Neural cell (in vitro differentiated cells): ENCODE measurements around the gene RPRD1A. TPM values are rescaled to one million over a fixed set of nuclear protein-coding genes. Genes with fewer than 3 reads are reported as not detected.

Experiments
- H2AFZ ChIP-seq: fragments of 200-600, 300-800 bp; sonication (generic), shearing (Covaris generic); 2 replicates; pipeline ENCODE4 v1.6.0; 2014; ENCODE audit warnings: low read depth, mild to moderate bottlenecking, antibody characterized with exemption, low read length, moderate library complexity
- H3F3A ChIP-seq: fragments of 200-600 bp; shearing (Covaris generic); 2 replicates; pipeline ENCODE4 v1.6.1; 2016; ENCODE audit warnings: mild to moderate bottlenecking, moderate library complexity, mixed read lengths, antibody characterized with exemption, low read length; ENCODE audit not compliant: insufficient read depth, poor library complexity, severe bottlenecking
- H3K27ac ChIP-seq: fragments of 200-600, 300-800 bp; sonication (generic), shearing (Covaris generic); 2 replicates; pipeline ENCODE4 v1.5.1; 2014; ENCODE audit warnings: mild to moderate bottlenecking, low read length, moderate library complexity
- H3K27me3 ChIP-seq: fragments of 300-800, 200-600 bp; sonication (generic), shearing (Covaris generic); 2 replicates; pipeline ENCODE4 v1.6.0; 2014; ENCODE audit warnings: mild to moderate bottlenecking, low read depth, low read length, moderate library complexity; ENCODE audit not compliant: insufficient read depth
- H3K36me3 ChIP-seq: fragments of 300-800, 200-600 bp; sonication (generic), shearing (Covaris generic); 2 replicates; pipeline ENCODE4 v1.5.1; 2014; ENCODE audit warnings: mild to moderate bottlenecking, antibody characterized with exemption, low read length, moderate library complexity; ENCODE audit not compliant: insufficient read depth
- H3K4me2 ChIP-seq: fragments of 300-800, 200-600 bp; sonication (generic), shearing (Covaris generic); 2 replicates; pipeline ENCODE4 v1.6.0; 2014; ENCODE audit warnings: mild to moderate bottlenecking, low read length
- H3K4me3 ChIP-seq: fragments of 300-800, 200-600 bp; sonication (generic), shearing (Covaris generic); 2 replicates; pipeline ENCODE4 v1.5.1; 2014; ENCODE audit warnings: mild to moderate bottlenecking, low read length, moderate library complexity
- H3K79me2 ChIP-seq: fragments of 200-600 bp; shearing (Covaris generic); replicated peaks from 2 replicates; pipeline ENCODE4 v1.6.0; 2014; ENCODE audit warnings: mild to moderate bottlenecking, low read length, moderate library complexity; ENCODE audit not compliant: insufficient read depth
- H3K9ac ChIP-seq: fragments of 300-800, 200-600 bp; sonication (generic), shearing (Covaris generic); 2 replicates; pipeline ENCODE4 v1.6.1; 2016; ENCODE audit warnings: mild to moderate bottlenecking, low read length, mixed read lengths
- H3K9me2 ChIP-seq: fragments of 200-600 bp; shearing (Covaris generic); 2 replicates; pipeline ENCODE4 v1.6.1; 2016; ENCODE audit warnings: mild to moderate bottlenecking, low read length, mixed read lengths; ENCODE audit not compliant: insufficient read depth
- H3K9me3 ChIP-seq: fragments of 200-600, 300-800 bp; sonication (generic), shearing (Covaris generic); 2 replicates; pipeline ENCODE4 v1.6.1; 2016; ENCODE audit warnings: mild to moderate bottlenecking, mixed run types, low read length, moderate library complexity, mixed read lengths
- H4K20me1 ChIP-seq: fragments of 200-600 bp; shearing (Covaris generic); 2 replicates; pipeline ENCODE4 v1.6.1; 2016; ENCODE audit warnings: mild to moderate bottlenecking, mixed run types; ENCODE audit not compliant: insufficient read depth
- EP300 ChIP-seq: fragments of 450-650 bp; conservative IDR thresholded peaks from 2 replicates; pipeline ENCODE4 v1.6.1; 2014; ENCODE audit warnings: antibody characterized with exemption, mild to moderate bottlenecking, moderate library complexity; ENCODE audit not compliant: poor library complexity, severe bottlenecking
- EZH2 ChIP-seq: fragments of 200-600, 300-800 bp; shearing (Covaris generic), sonication (generic); IDR thresholded peaks from 2 replicates; pipeline ENCODE4 v1.6.1; 2014; ENCODE audit warnings: antibody characterized with exemption, low read length, borderline replicate concordance, mild to moderate bottlenecking; ENCODE audit not compliant: insufficient read depth, poor library complexity, severe bottlenecking
- MXI1 ChIP-seq: fragments of 450-650 bp; conservative IDR thresholded peaks from 2 replicates; pipeline ENCODE4 v1.6.1; 2014; ENCODE audit warnings: antibody characterized with exemption, mild to moderate bottlenecking; ENCODE audit not compliant: poor library complexity, severe bottlenecking
- POLR2AphosphoS5 ChIP-seq: IDR thresholded peaks from 2 replicates; pipeline ENCODE4 v1.6.1; 2012
- RAD21 ChIP-seq: fragments of 450-650 bp; conservative IDR thresholded peaks from 2 replicates; pipeline ENCODE4 v1.6.1; 2014; ENCODE audit warnings: antibody characterized with exemption, mild to moderate bottlenecking, moderate library complexity
- SMC3 ChIP-seq: fragments of 450-650 bp; conservative IDR thresholded peaks from 2 replicates; pipeline ENCODE4 v1.6.1; 2014; ENCODE audit warnings: antibody characterized with exemption, mild to moderate bottlenecking, moderate library complexity; ENCODE audit not compliant: poor library complexity
- TAF1 ChIP-seq: IDR thresholded peaks from 2 replicates; pipeline ENCODE4 v1.6.1; 2012; ENCODE audit warnings: low read depth
- polyA plus RNA-seq: library from polyadenylated mRNA; depleted of rRNA; stranded (reverse); fragments of >200 nt; gene quantifications from 2 replicates; pipeline ENCODE4 v1.2.3, GENCODE V29; 2014
- TF ChIP-seq, protein P1 (sequence below): IDR thresholded peaks from 2 replicates; pipeline ENCODE4 v1.6.1; 2012; ENCODE audit warnings: borderline replicate concordance
- TF ChIP-seq, protein P2 (sequence below): fragments of 450-650 bp; IDR thresholded peaks from 2 replicates; pipeline ENCODE4 v1.5.1; 2014; ENCODE audit warnings: antibody characterized with exemption, mild to moderate bottlenecking, moderate library complexity; ENCODE audit not compliant: poor library complexity, severe bottlenecking

The RPRD1A gene
- polyA plus RNA-seq, 1 donor from 2014 or later, result 129 TPM

DNA sequence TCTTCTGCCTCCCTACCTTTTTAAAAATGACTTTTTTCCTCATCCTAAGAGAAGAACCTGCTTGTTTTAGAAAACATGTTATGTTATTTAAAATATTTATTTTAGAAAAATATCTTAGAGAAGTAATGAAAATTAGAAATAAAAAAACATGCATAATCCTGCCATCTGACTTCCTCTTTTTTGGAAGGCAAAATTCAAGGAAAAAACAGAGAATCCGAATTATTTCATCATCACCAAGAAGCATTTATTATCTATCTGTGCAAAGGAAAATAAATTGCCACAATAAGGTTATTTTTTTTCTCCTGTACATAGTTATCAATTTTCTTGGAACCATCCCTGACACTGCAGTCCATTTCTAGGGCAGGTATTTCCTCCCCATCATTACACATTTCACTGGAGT lies 47.4 kb upstream of the RPRD1A start:
- TF ChIP-seq EP300 (no peak), MXI1 (no peak), EZH2 (no peak), TAF1 (no peak), POLR2AphosphoS5 (no peak), SMC3 (no peak), RAD21 (no peak)
- TF ChIP-seq, protein P1, sequence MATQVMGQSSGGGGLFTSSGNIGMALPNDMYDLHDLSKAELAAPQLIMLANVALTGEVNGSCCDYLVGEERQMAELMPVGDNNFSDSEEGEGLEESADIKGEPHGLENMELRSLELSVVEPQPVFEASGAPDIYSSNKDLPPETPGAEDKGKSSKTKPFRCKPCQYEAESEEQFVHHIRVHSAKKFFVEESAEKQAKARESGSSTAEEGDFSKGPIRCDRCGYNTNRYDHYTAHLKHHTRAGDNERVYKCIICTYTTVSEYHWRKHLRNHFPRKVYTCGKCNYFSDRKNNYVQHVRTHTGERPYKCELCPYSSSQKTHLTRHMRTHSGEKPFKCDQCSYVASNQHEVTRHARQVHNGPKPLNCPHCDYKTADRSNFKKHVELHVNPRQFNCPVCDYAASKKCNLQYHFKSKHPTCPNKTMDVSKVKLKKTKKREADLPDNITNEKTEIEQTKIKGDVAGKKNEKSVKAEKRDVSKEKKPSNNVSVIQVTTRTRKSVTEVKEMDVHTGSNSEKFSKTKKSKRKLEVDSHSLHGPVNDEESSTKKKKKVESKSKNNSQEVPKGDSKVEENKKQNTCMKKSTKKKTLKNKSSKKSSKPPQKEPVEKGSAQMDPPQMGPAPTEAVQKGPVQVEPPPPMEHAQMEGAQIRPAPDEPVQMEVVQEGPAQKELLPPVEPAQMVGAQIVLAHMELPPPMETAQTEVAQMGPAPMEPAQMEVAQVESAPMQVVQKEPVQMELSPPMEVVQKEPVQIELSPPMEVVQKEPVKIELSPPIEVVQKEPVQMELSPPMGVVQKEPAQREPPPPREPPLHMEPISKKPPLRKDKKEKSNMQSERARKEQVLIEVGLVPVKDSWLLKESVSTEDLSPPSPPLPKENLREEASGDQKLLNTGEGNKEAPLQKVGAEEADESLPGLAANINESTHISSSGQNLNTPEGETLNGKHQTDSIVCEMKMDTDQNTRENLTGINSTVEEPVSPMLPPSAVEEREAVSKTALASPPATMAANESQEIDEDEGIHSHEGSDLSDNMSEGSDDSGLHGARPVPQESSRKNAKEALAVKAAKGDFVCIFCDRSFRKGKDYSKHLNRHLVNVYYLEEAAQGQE, result no peak
- TF ChIP-seq, protein P2, sequence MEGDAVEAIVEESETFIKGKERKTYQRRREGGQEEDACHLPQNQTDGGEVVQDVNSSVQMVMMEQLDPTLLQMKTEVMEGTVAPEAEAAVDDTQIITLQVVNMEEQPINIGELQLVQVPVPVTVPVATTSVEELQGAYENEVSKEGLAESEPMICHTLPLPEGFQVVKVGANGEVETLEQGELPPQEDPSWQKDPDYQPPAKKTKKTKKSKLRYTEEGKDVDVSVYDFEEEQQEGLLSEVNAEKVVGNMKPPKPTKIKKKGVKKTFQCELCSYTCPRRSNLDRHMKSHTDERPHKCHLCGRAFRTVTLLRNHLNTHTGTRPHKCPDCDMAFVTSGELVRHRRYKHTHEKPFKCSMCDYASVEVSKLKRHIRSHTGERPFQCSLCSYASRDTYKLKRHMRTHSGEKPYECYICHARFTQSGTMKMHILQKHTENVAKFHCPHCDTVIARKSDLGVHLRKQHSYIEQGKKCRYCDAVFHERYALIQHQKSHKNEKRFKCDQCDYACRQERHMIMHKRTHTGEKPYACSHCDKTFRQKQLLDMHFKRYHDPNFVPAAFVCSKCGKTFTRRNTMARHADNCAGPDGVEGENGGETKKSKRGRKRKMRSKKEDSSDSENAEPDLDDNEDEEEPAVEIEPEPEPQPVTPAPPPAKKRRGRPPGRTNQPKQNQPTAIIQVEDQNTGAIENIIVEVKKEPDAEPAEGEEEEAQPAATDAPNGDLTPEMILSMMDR, result no peak
- Histone ChIP-seq H3K4me3 (no peak overlapping the region), H3K36me3 (peaks cover 7% of the 10 kb centered on the region)

DNA sequence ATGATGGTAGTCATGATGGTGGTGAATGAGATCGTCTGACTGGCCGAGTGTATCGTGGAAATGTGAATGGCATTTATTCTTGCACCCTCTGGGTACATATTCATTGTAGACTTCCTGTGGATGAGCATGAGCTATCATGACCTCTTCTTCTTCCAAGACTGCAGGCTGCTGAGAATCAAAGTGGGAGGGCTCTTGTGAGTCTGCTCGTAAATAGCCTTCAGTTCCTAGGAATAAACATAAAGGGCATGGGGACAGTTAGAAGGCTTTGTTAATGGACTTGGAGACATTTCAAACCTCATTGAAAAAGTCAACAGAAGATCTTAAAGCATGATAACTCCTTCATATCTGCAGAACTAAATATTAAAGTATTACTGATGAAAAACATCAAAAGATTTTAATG lies 46.9 kb upstream of the RPRD1A start:
- Histone ChIP-seq H2AFZ (no peak overlapping the region), H4K20me1 (no peaks in the 10 kb centered on the region), H3K79me2 (no peaks in the 10 kb centered on the region), H3K9me3 (no peaks in the 10 kb centered on the region), H3K4me3 (no peak overlapping the region), H3K27ac (no peak overlapping the region), H3K9ac (no peak overlapping the region), H3F3A (no peaks in the 10 kb centered on the region), H3K9me2 (no peaks in the 10 kb centered on the region), H3K36me3 (peaks cover 7% of the 10 kb centered on the region), H3K27me3 (no peaks in the 10 kb centered on the region), H3K4me2 (no peak overlapping the region)
- TF ChIP-seq TAF1, result no peak
- no peak for TF ChIP-seq SMC3
- TF ChIP-seq MXI1, result no peak
- TF ChIP-seq RAD21, result no peak
- TF ChIP-seq, protein P1, result no peak

More for the DNA sequence above, 47.4 kb upstream of the RPRD1A start:
- Histone ChIP-seq H3K9ac (no peak overlapping the region), H3K9me3 (no peaks in the 10 kb centered on the region), H3K79me2 (no peaks in the 10 kb centered on the region), H2AFZ (no peak overlapping the region), H3K27me3 (no peaks in the 10 kb centered on the region), H3F3A (no peaks in the 10 kb centered on the region), H3K27ac (no peak overlapping the region), H4K20me1 (no peaks in the 10 kb centered on the region), H3K9me2 (no peaks in the 10 kb centered on the region), H3K4me2 (no peak overlapping the region)
